HUDEP-2 (cell line): Measurements from ENCODE around the gene CD63.
A peak's percentile ranks its signal among the peaks of the same experiment; 100 is the strongest.

Source experiments
- DNase-seq, 76 experiments: peaks; one replicate each; lab custom pipeline; 2025; ENCODE audit not compliant: unreplicated experiment in 76 of 76; lab: John Stamatoyannopoulos, UW

Gene CD63

DNA sequence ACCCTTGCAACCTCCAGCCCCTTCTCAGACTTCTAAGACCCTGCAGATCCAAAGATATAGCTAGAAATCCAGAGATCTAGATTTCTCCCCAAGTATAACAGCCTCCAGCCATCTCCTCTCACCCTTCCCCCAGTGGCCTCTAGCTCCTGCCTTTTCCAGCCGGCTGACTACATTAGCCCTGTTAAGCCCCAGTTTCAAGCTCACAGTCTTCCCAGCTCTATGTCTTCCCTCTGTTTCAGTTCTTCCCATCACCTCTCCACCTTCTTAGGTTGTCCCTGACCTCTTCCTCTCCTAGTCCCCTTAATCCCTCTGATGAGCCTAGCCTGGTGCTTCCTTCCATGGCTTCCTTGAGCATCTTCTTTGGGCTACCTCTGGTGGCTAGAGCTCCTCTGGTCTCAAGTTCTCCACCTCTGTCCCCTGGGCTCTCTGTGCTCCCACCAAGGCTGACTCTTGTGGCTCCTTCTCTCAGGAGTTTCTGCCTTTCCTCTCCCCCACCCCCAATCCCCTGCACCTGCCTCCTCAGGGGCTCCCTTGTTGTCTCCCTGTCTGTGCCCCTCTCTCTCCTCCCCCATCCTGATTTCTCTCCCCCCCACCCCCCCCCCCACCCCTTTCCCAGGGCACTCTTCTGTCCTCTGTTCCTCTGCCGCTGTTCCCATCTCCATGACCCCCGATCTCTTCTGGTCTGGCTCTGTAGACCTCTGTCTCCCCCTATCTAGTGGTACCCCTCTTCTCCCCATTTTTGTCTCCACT lies 13.3 kb upstream of the CD63 start:
- DNase-seq = no peak

DNA sequence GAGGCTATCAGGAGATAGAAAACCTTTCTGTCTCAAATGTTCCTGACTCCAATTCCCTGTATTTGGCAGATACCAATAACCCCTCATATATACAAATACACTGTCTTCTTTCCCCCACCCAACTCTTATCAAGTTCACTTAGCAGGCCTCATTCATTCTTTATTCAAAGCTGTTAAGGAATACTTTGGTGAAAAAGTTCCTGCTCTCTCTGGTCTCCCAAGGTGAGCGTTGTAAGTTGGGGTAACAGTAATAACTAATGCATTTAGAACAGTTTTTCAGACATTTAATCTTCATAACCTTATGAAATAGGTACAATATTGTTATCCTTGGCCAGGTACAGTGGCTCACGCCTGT lies 10.2 kb upstream of the CD63 start:
- no peak for DNase-seq

DNA sequence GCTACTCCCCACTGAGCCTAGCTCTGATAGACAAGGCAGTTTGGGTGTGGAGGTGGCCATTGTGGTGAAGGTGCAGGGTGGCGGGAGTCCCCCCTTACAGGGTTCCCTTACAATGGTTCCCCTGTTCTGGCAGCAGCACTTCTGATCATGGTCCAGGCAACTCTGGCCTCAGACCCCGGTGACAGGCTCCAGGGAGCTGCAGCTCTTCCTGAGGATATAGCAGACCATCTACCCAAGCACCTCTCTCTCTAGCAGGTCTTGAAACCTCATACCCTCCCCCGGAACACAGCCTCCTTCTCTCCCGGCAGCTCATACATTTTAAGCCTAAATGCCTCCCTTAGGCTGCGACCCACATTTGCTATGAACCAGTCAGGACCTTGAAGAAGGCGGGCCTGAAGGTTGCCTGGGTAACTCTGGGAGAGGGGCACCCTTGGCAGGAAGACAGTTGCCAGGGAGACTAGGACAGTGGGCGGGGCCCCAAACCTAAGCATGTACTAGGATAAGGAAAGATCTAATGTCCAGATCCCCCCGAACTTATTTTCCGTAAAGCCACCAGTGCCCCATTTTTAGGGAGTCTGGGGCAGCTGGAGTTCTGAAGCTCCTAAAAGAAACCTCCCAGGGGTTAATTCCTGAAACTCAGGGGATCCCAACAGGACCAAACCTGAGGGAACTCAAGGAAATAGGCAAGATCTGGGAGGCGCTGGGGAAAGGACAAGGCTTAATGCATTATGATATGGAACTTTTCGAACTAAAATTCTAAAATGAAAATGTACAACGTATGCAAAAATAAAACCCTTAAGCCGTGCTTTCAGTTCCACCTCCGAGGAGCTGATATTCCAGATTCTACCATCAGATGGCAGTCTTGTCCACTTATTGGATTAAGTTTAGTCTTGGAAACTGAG lies 9.6 kb upstream of the CD63 start:
- peak in 75 of 76 experiments; percentile 32 to 91 (median 81) for DNase-seq

DNA sequence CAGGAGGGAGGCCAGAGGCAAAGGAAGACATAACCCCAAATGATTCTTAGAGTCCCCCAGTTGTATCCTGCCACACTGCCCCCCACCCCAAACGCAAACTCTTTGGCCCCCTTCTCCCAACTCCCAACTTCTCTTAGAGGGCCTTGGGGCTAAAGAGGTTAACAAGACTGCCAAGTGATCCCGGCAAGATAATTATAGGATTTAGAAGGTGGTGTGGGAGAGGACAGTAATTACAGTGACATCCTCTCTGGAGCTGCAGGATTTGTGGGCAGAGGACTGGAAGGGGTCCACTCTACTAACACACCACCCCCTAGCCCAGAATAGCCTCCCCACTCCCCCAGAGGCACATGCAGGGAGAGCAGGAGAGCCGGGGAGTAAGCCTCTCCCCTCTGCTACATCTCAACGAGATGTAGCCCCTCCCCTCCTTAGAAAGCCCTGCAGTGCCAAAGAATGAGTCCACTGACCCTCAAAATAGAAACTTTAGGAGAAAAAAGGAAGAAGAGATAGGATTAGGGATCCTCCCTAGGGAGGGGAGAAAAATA lies 8.8 kb upstream of the CD63 start:
- DNase-seq = peak in 8 of 76 experiments; percentile 8 to 52 (median 32)

DNA sequence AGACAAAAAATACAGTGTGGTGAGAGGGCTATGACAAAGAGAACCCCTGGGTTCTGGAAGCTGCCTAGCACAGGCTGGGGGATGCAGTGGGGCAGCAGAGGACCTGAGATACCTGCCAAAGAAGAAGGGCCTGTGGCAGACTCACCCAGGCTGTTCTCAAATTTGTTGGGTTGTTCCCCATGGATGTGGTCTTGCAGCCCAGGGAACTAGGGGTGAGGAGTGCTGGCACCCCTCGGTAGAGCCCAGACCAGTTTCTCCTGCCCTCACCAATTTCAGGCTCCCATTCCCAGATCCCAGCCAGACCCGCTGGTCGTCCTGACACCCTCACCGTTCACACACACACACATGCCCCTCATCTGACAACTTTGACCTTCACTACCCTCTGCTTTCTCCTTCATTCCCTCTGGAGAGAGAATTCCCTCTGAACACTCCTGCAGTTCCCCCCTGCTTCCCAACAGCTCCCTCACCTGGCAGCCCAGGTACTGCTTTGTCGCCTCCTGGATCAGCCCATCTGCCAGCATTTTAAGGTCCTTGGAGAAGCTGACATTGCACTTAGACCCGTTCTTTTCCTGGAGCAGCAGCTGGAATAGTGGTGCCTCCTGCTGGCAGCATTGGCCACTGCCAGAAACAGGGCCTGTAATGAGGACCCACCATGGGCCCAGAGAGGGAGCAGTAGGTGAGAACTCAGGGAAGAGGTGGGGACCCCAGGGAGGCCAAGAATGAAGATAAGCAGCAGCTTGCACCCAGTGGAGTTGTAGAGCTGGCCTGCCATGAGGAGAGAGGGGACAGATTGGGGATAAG lies 8.2 kb upstream of the CD63 start:
- DNase-seq = peak in 65 of 76 experiments; percentile 8 to 82 (median 54)

DNA sequence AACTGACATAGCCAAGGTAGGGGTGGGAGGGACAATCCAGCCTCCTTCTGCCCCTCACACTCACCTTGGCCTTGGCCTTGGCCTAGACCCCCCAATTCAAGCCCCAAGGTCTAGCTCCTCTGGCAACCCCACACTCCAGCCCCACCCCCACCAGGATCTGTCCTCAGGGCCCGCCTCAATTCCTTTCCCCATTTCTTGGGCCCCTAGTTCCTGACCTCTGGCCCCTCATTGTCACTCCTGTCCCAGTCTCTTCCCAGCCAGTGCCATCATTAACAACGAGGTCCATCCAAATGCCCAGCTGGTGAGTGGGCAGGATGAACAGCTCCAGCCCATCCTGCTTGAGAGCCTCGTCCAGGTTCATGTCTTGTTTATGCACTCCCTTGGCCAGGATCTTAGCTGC lies 7.3 kb upstream of the CD63 start:
- DNase-seq = no peak

DNA sequence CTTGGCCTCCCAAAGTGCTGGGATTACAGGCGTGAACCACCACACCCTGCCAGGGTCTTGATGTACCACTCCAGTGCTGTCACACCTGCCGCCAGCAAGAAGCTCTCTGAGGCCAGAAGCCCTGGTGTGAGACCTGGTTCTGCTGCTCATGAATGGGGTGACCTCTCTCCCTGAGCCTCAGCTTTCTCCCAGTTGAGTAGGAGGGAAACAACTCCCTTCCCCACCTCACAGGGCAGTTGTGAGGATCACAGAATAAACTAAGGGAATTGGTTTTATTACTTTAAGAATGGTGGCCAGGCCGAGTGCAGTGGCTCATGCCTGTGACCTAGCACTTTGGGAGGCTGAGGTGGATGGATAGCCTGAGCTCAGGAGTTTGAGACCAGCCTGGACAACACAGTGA lies 5.8 kb upstream of the CD63 start:
- no peak for DNase-seq

DNA sequence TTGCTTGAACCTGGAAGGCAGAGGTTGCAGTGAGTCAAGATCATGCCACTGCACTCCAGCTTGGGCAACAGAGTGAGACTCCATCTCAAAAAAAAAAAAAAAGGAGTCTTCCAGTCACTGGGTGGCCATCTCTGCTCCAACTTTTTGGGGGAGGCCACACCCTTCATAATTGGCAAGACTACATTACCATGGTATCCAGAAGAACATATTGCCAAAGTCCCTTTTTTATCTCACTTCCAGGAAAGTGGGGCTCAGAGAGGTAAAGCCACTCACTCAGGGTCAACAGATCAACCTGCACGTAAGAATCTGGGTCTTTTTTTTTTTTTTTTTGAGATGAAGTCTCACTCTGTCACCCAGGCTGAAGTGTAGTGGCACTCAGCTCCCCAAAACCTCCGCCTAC lies 5.0 kb upstream of the CD63 start:
- peak in 2 of 76 experiments; percentile 3 to 15 for DNase-seq

DNA sequence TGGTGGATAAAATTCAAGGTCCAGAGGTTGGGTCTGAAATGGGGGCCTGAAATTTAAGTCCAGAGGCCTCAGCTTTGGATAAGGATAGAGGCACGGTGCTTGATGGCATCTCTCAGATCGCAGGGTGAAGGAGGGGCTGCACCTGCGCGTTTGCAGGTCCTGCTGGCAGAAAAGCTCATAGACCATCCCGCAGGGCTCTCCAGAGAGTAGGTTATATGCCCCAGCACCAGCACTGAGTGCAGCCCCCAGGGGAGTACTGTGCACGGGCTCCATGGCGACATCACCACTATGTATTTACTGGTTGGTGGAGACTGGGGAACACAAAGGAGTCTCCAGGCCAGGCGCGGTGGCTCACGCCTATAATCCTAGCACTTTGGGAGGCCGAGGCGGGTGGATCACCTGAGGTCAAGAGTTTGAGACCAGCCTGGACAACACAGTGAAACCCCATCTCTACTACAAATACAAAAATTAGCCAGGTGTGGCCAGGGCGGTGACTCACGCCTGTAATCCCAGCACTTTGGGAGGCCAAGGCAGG lies 4.3 kb upstream of the CD63 start:
- DNase-seq = no peak

DNA sequence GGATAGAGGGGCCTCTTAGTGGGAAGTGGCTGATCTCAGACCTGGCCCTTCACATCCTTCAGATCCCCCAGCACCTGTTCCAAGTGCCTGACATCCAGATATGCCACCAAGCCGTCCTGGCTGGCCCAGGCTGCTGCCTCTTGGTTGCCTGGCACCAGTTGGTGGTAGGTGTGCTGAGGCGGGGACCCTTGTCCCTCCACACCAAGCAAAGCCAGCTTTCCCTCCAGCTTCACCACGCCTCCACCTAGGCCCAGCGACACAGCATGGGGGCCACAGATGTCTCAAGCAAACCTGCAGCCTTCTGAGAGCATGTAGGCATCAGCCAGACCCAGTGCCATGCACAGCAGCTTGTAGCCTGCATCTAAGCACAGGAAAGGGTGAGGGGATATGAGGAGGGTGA lies 3.5 kb upstream of the CD63 start:
- no peak for DNase-seq

DNA sequence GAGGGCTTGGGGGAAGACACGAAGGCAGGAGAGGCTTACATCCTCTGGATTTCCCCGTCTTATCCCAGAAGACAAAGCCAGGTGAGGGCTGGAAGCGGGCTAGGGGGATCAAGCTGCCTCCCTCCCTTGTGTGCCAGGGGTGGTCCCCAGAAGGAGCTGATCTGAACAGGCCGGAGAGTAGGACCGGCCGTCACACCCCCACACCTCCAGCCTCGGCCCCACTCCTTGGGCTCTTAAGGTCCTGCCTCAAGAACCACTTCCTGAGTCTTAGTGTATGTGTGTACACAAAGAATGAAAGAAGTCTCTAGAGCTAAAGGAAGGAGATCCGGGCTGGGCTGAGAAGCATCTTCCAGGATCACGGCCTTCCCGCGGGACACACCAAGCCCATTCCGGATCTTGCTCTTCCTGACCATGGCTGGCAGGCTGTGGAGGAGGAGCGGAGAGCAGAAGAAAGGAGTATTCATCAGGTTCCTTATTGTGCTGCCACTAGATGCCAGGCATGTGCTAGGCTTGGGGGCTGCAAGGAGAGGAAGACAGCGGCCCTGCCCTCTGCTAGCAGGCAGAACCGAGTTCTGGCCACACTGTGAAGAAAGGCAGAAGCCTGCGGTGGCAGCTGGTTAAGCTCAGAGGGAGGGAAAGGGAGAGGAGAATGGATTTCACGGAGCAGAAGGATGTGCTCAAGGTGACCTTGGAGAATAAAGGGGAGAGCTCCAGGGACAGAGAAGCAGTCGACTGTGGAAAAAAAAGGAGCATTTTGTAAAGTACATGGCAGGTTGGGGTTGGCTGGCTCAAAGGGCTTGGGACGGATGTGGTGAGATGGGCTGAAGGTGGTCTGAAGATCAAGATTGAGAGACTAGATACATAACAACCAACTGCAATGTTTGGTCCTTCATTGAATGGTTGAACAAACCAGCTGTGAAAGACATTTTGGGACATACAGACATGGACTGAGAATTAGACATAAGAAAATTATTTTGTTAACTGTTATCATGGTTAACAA lies 1.3 kb upstream of the CD63 start:
- DNase-seq = peak in 15 of 76 experiments; percentile 10 to 38 (median 21)

DNA sequence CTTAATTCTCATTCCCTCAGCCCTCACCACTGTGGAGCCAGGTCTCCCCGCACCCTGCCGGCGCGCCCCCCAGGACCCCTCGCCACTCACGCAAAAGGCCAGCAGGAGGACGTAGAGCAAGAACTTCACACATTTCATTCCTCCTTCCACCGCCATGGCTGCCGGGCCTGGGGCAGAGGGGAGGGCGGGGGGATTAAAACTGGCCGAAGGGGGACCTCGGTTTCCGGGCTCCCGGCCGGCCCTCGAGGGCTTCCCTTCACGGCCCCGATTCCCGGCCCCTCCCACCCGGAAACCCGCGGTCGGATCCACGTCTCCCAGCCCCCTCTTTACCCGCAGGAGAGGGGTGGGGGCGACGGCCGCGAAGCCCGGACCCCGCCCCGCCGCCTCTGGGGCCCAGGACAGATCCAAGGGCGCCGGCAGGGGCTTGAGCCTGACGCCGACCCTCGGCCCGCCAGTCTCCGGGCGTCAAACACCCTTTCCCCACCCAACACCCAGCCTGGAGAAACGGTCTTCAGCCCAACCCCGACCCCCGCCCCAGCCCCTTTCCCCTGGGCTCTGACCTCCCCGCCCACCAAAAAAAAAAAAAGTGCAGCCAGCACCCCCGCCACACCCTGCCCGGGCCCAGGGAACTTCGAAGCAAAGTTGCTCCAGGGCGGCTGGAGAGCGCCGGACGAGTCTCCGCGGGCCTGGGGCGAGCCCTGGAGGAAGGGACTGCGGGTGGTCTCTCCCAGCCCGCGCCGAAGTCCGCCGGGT lies 447 bp downstream of the CD63 start:
- peak in 10 of 76 experiments; percentile 17 to 65 (median 42) for DNase-seq

DNA sequence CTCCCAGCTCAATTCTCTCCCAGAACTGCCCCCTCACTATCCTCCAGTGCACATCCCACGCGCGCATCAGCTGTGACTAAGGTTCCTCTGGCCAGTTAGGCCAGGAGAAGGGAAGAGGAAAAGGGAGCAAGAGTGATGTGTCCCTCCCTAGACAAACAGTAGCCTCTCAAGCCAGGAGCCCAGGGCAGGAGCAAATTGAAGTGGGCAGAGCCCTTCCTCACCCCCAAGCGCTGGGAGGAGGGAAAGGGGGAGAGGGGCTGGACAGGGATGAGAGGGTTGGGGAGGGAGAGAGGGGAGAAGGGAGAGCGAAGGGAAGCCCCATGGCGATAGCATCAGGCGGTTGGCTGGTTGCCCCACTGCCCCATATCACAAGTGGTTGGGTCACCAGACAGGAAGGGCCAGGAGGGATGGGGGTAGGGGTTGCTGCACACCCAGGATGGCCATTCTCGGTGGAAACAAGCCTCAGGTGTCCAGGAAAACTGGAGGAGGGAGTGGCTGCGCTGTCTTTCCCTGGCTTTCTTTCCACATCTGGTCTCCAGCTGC lies 1.1 kb downstream of the CD63 start:
- peak in 57 of 76 experiments; percentile 6 to 73 (median 48) for DNase-seq

DNA sequence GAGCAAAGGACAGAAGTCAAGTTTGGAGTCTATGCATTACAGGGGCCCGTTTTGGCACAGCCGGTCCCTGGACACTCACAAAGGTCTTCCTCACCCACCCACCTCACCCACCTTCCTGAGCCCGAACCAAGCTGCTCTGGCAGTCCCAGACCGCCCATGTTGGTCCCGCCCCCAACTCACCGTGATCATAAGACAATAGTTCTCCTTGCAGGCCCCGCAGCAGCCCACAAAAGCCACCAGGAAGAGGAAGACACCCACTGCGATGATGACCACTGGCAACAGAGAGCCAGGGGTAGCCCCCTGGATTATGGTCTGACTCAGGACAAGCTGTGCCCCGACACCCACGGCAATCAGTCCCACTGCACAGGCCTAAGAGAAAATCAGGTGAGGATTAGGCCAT lies 1.8 kb downstream of the CD63 start:
- no peak for DNase-seq

DNA sequence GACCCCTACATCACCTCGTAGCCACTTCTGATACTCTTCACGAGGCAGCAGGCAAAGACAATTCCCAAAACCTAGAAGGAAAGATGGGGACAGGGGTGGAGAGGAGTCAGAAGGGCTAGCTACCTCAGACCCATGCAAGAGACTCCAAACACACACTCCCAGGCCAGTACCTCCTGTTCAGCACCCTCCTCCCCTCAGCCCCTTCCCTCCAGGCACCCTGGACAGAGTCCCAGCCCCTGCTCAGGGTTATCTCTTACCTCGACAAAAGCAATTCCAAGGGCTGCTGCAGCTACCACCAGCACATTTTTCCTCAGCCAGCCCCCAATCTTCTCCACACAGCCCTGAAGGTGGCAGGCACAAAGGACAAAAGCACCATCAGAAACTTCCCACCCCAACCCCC lies 3.3 kb downstream of the CD63 start:
- no peak for DNase-seq

DNA sequence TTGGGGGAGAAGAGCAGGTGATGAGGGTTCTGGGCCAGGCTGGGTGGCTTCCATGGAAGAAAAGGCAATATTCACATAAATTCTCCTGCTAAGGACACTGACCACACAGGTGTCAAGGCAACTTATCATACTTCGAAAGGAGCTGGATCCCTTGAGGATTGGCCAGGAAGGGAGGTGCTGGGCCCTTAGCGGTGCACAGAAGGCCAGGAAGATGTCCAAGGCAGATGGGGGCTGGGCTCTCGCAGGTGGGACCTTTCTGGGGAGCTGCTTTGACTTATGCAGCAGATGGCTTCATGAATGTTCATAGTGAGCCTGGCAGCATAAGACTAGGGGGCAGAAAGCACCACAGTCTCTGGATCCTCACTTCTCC lies 3.9 kb downstream of the CD63 start:
- no peak for DNase-seq

DNA sequence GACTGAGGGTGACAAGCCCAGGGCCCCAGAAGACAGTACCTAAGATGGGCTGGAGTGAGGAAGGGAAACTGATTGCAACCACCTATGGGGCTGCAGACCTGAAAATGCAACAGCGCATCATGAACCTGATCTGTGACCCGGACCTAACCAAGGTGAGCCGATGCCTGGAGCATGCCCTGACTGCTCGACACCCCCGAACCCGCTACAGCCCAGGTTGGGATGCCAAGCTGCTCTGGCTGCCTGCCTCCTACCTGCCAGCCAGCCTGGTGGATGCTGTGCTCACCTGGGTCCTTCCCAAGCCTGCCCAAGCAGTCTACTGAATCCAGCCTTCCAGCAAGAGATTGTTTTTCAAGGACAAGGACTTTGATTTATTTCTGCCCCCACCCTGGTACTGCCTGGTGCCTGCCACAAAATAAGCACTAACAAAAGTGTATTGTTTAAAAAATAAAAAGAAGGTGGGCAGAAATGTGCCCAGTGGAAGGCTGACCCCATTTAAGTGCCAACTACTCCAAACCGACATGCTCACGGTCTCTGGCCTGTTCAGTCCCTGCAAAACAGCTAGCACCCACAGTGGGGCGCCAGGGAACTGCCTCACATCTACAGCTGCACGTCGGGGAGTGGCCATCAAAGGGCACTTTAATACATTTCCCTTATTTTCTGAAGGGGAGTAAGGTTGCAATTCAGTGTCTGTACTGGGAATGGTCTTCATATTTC lies 4.4 kb downstream of the CD63 start:
- DNase-seq = peak in 66 of 76 experiments; percentile 8 to 76 (median 56)
